ENCODE measurements around the gene EIF3I. TPM values are rescaled to one million over a fixed set of nuclear protein-coding genes. Genes with fewer than 3 reads are reported as not detected.
A peak's percentile ranks its signal among the peaks of the same experiment; 100 is the strongest.

Gene EIF3I
- 517 and 553 TPM in 2 replicates for total RNA-seq (2014; rRNA removed; shearing (Covaris generic))

- peak; percentile 95 for DNase-seq (ENCODE audit: low read depth)
Observed at GRCh38 chr1:32221980-32222755, at the start of gene EIF3I, which contains the start of gene TMEM234. TSS of gene EIF3I (plus strand) at chr1:32222407. CDS start at chr1:32222442, 35 bp downstream. TSS of gene TMEM234 (minus strand) at chr1:32222353. CDS start at chr1:32222322, 31 bp downstream.

- DNase-seq (ENCODE audit: low read depth): peak; percentile 61
Observed at GRCh38 chr1:32172621-32173245, 49.5 kb upstream of the EIF3I start.

GRCh38 chr1:32178380-32179192 is 43.6 kb upstream of the EIF3I start:
- no peak for DNase-seq (ENCODE audit: low read depth)

- DNase-seq (ENCODE audit: low read depth): no peak
Observed at GRCh38 chr1:32179193-32179442, 43.1 kb upstream of the EIF3I start.

- DNase-seq (ENCODE audit: low read depth): peak; percentile 90
Observed at GRCh38 chr1:32179443-32180185, 42.6 kb upstream of the EIF3I start, which contains the start of gene TXLNA. TSS of gene TXLNA (plus strand) at chr1:32179675. CDS start at chr1:32180346, 671 bp downstream.

GRCh38 chr1:32180186-32181060 is 41.8 kb upstream of the EIF3I start:
- peak; percentile 66 for DNase-seq (ENCODE audit: low read depth)

GRCh38 chr1:32181065-32181464 is 41.1 kb upstream of the EIF3I start:
- no peak for DNase-seq (ENCODE audit: low read depth)

GRCh38 chr1:32181563-32181962 is 40.6 kb upstream of the EIF3I start:
- DNase-seq (ENCODE audit: low read depth): no peak

- DNase-seq (ENCODE audit: low read depth): no peak
Observed at GRCh38 chr1:32182060-32182459, 40.1 kb upstream of the EIF3I start.

- no peak for DNase-seq (ENCODE audit: low read depth)
Observed at GRCh38 chr1:32184650-32185049, 37.6 kb upstream of the EIF3I start.

- DNase-seq (ENCODE audit: low read depth): no peak
Observed at GRCh38 chr1:32186077-32186476, 36.1 kb upstream of the EIF3I start.

- DNase-seq (ENCODE audit: low read depth): no peak
Observed at GRCh38 chr1:32186491-32186890, 35.7 kb upstream of the EIF3I start.

GRCh38 chr1:32187850-32188249 is 34.4 kb upstream of the EIF3I start:
- DNase-seq (ENCODE audit: low read depth): no peak

- DNase-seq (ENCODE audit: low read depth): no peak
Observed at GRCh38 chr1:32192220-32192948, 29.8 kb upstream of the EIF3I start.

- no peak for DNase-seq (ENCODE audit: low read depth)
Observed at GRCh38 chr1:32194984-32195383, 27.2 kb upstream of the EIF3I start.

GRCh38 chr1:32195531-32195930 is 26.7 kb upstream of the EIF3I start:
- no peak for DNase-seq (ENCODE audit: low read depth)

GRCh38 chr1:32195972-32196823 is 26.0 kb upstream of the EIF3I start:
- peak; percentile 35 for DNase-seq (ENCODE audit: low read depth)

GRCh38 chr1:32197074-32197473 is 25.1 kb upstream of the EIF3I start:
- no peak for DNase-seq (ENCODE audit: low read depth)

- no peak for DNase-seq (ENCODE audit: low read depth)
Observed at GRCh38 chr1:32197837-32198236, 24.4 kb upstream of the EIF3I start.

Measured in M059J (cell line).